ENCODE measurements around the gene LAGE3.

Gene LAGE3

GRCh38 chrX:154487518-154488290 lies 8.6 kb upstream of the LAGE3 start:
- peaks cover 38% of the 10 kb centered on the region for H3K4me1 Mint-ChIP-seq
- no peak for DNase-seq (ENCODE audit: low spot score in 2 of 2)
- H3K4me3 Mint-ChIP-seq, result peak overlapping the region; percentile 65
- peaks cover 32% of the 10 kb centered on the region for H3K36me3 Mint-ChIP-seq
- no peak for ATAC-seq
- no peaks in the 10 kb centered on the region for H3K9me3 Mint-ChIP-seq
- H3K27ac Mint-ChIP-seq, result peak overlapping the region; percentile 20

- H3K9me3 Mint-ChIP-seq, result no peaks in the 10 kb centered on the region
- H3K27ac Mint-ChIP-seq, result peak within 1 kb of the TSS; percentile 85
- peak; percentile 43 for ATAC-seq
- peak; percentile 46 to 73 for DNase-seq (ENCODE audit: low spot score in 2 of 2)
- H3K4me3 Mint-ChIP-seq, result peak within 1 kb of the TSS; percentile 65
- peaks cover 38% of the 10 kb centered on the region for H3K36me3 Mint-ChIP-seq
- peaks cover 38% of the 10 kb centered on the region for H3K4me1 Mint-ChIP-seq
These were observed 7.5 kb upstream of the LAGE3 start, which contains the start of gene UBL4A for GRCh38 chrX:154486396-154487207. Gene UBL4A (minus strand): TSS chrX:154486615. CDS start chrX:154486584, 31 bp downstream.

- H3K4me1 Mint-ChIP-seq, result peaks cover 33% of the 10 kb centered on the region
- DNase-seq (ENCODE audit: low spot score in 2 of 2), result peak; percentile 9 to 64
- H3K36me3 Mint-ChIP-seq, result peaks cover 38% of the 10 kb centered on the region
- peak overlapping the region; percentile 65 for H3K4me3 Mint-ChIP-seq
- peak; percentile 4 for ATAC-seq
- no peaks in the 10 kb centered on the region for H3K9me3 Mint-ChIP-seq
- H3K27ac Mint-ChIP-seq, result no peak overlapping the region
These were observed 6.9 kb upstream of the LAGE3 start for GRCh38 chrX:154486052-154486395.

- no peak overlapping the region for H3K27ac Mint-ChIP-seq
These were observed 6.3 kb upstream of the LAGE3 start for GRCh38 chrX:154485150-154486051.

GRCh38 chrX:154484255-154485149 lies 5.4 kb upstream of the LAGE3 start:
- ATAC-seq (no peak), DNase-seq (ENCODE audit: low spot score in 2 of 2) (no peak)
- H3K36me3 Mint-ChIP-seq, result peaks cover 39% of the 10 kb centered on the region
- H3K4me1 Mint-ChIP-seq, result peaks cover 27% of the 10 kb centered on the region
- peak overlapping the region; percentile 65 for H3K4me3 Mint-ChIP-seq
- H3K27ac Mint-ChIP-seq, result peak overlapping the region; percentile 37
- no peaks in the 10 kb centered on the region for H3K9me3 Mint-ChIP-seq

More at GRCh38 chrX:154485150-154486051, 6.3 kb upstream of the LAGE3 start:
- peaks cover 29% of the 10 kb centered on the region for H3K4me1 Mint-ChIP-seq
- peak overlapping the region; percentile 65 for H3K4me3 Mint-ChIP-seq
- H3K9me3 Mint-ChIP-seq, result no peaks in the 10 kb centered on the region
- peaks cover 38% of the 10 kb centered on the region for H3K36me3 Mint-ChIP-seq
- ATAC-seq, result no peak
- no peak for DNase-seq (ENCODE audit: low spot score in 2 of 2)

GRCh38 chrX:154483325-154483724 lies 4.2 kb upstream of the LAGE3 start:
- H3K27ac Mint-ChIP-seq, result no peak overlapping the region
- no peak for DNase-seq (ENCODE audit: low spot score in 2 of 2)
- H3K4me3 Mint-ChIP-seq, result no peak overlapping the region
- ATAC-seq, result no peak
- peaks cover 20% of the 10 kb centered on the region for H3K4me1 Mint-ChIP-seq
- H3K36me3 Mint-ChIP-seq, result peaks cover 51% of the 10 kb centered on the region
- no peaks in the 10 kb centered on the region for H3K9me3 Mint-ChIP-seq

GRCh38 chrX:154482786-154483185 lies 3.7 kb upstream of the LAGE3 start:
- Mint-ChIP-seq H3K4me3 (no peak overlapping the region), H3K9me3 (no peaks in the 10 kb centered on the region), H3K36me3 (peaks cover 52% of the 10 kb centered on the region), H3K4me1 (peaks cover 14% of the 10 kb centered on the region), H3K27ac (no peak overlapping the region)
- no peak for ATAC-seq
- no peak for DNase-seq (ENCODE audit: low spot score in 2 of 2)

GRCh38 chrX:154481911-154482601 lies 3.0 kb upstream of the LAGE3 start:
- no peak overlapping the region for H3K4me3 Mint-ChIP-seq
- DNase-seq (ENCODE audit: low spot score in 2 of 2) (no peak), ATAC-seq (no peak)
- H3K4me1 Mint-ChIP-seq, result peaks cover 14% of the 10 kb centered on the region
- H3K27ac Mint-ChIP-seq, result no peak overlapping the region
- no peaks in the 10 kb centered on the region for H3K9me3 Mint-ChIP-seq
- peaks cover 45% of the 10 kb centered on the region for H3K36me3 Mint-ChIP-seq

- no peak overlapping the region for H3K27ac Mint-ChIP-seq
- no peak for DNase-seq (ENCODE audit: low spot score in 2 of 2)
- ATAC-seq, result no peak
- H3K36me3 Mint-ChIP-seq, result peaks cover 43% of the 10 kb centered on the region
- H3K4me3 Mint-ChIP-seq, result no peak overlapping the region
- no peaks in the 10 kb centered on the region for H3K9me3 Mint-ChIP-seq
- H3K4me1 Mint-ChIP-seq, result peaks cover 14% of the 10 kb centered on the region
These were observed 2.1 kb upstream of the LAGE3 start for GRCh38 chrX:154481195-154481594.

- H3K4me1 Mint-ChIP-seq, result peaks cover 12% of the 10 kb centered on the region
- H3K36me3 Mint-ChIP-seq, result peaks cover 45% of the 10 kb centered on the region
- H3K9me3 Mint-ChIP-seq, result no peaks in the 10 kb centered on the region
These were observed 1.1 kb downstream of the LAGE3 start for GRCh38 chrX:154477891-154478477.

GRCh38 chrX:154476821-154477220 lies 2.3 kb downstream of the LAGE3 start:
- Mint-ChIP-seq H3K9me3 (no peaks in the 10 kb centered on the region), H3K36me3 (peaks cover 43% of the 10 kb centered on the region), H3K4me3 (no peak overlapping the region), H3K27ac (no peak overlapping the region), H3K4me1 (peaks cover 11% of the 10 kb centered on the region)
- no peak for ATAC-seq
- DNase-seq (ENCODE audit: low spot score in 2 of 2), result no peak

More at GRCh38 chrX:154477891-154478477, 1.1 kb downstream of the LAGE3 start:
- H3K27ac Mint-ChIP-seq, result peak overlapping the region; percentile 92
- DNase-seq (ENCODE audit: low spot score in 2 of 2) (no peak), ATAC-seq (no peak)
- peak overlapping the region; percentile 77 for H3K4me3 Mint-ChIP-seq

GRCh38 chrX:154473683-154474082 lies 5.4 kb downstream of the LAGE3 start:
- Mint-ChIP-seq H3K27ac (peak overlapping the region; percentile 81), H3K4me1 (peaks cover 5% of the 10 kb centered on the region), H3K36me3 (peaks cover 61% of the 10 kb centered on the region)

More at GRCh38 chrX:154473683-154474082, 5.4 kb downstream of the LAGE3 start:
- no peak for DNase-seq (ENCODE audit: low spot score in 2 of 2)
- no peak overlapping the region for H3K4me3 Mint-ChIP-seq
- no peaks in the 10 kb centered on the region for H3K9me3 Mint-ChIP-seq
- no peak for ATAC-seq
